Measurements from ENCODE around the gene SRGAP1.
"Not testable (repeated sequence)": the region's sequence is repeated elsewhere in the genome, so short reads cannot be mapped to it uniquely, and the experiment has no call there.

Gene SRGAP1

GRCh38 chr12:63838411-63838810 is 6.1 kb upstream of the SRGAP1 start:
- no peak for DNase-seq (ENCODE audit: low read depth)

- DNase-seq (ENCODE audit: low read depth): no peak
Observed at GRCh38 chr12:63841011-63841410, 3.5 kb upstream of the SRGAP1 start.

- no peak for DNase-seq (ENCODE audit: low read depth)
Observed at GRCh38 chr12:63841571-63841970, 2.9 kb upstream of the SRGAP1 start.

GRCh38 chr12:63842750-63843149 is 1.8 kb upstream of the SRGAP1 start:
- not testable (repeated sequence) for DNase-seq (ENCODE audit: low read depth)

- no peak for DNase-seq (ENCODE audit: low read depth)
Observed at GRCh38 chr12:63843254-63843720, 1.2 kb upstream of the SRGAP1 start.

- DNase-seq (ENCODE audit: low read depth): peak; percentile 72
Observed at GRCh38 chr12:63843721-63844390, 644 bp upstream of the SRGAP1 start.

GRCh38 chr12:63845726-63846125 is 1.2 kb downstream of the SRGAP1 start:
- DNase-seq (ENCODE audit: low read depth): no peak

- no peak for DNase-seq (ENCODE audit: low read depth)
Observed at GRCh38 chr12:63846238-63846967, 1.9 kb downstream of the SRGAP1 start.

- no peak for DNase-seq (ENCODE audit: low read depth)
Observed at GRCh38 chr12:63848450-63848849, 4.0 kb downstream of the SRGAP1 start.

- no peak for DNase-seq (ENCODE audit: low read depth)
Observed at GRCh38 chr12:63849106-63849620, 4.7 kb downstream of the SRGAP1 start.

GRCh38 chr12:63849641-63850040 is 5.1 kb downstream of the SRGAP1 start:
- DNase-seq (ENCODE audit: low read depth): no peak

- no peak for DNase-seq (ENCODE audit: low read depth)
Observed at GRCh38 chr12:63853978-63854377, 9.5 kb downstream of the SRGAP1 start.

- no peak for DNase-seq (ENCODE audit: low read depth)
Observed at GRCh38 chr12:63855299-63855698, 10.8 kb downstream of the SRGAP1 start.

- no peak for DNase-seq (ENCODE audit: low read depth)
Observed at GRCh38 chr12:63857771-63858670, 13.5 kb downstream of the SRGAP1 start.

- not testable (repeated sequence) for DNase-seq (ENCODE audit: low read depth)
Observed at GRCh38 chr12:63859880-63860279, 15.4 kb downstream of the SRGAP1 start.

- DNase-seq (ENCODE audit: low read depth): no peak
Observed at GRCh38 chr12:63862187-63862968, 17.9 kb downstream of the SRGAP1 start.

- DNase-seq (ENCODE audit: low read depth): no peak
Observed at GRCh38 chr12:63862969-63863230, 18.4 kb downstream of the SRGAP1 start.

GRCh38 chr12:63863658-63864453 is 19.4 kb downstream of the SRGAP1 start:
- no peak for DNase-seq (ENCODE audit: low read depth)

GRCh38 chr12:63864454-63864706 is 19.9 kb downstream of the SRGAP1 start:
- no peak for DNase-seq (ENCODE audit: low read depth)

GRCh38 chr12:63865448-63865847 is 20.9 kb downstream of the SRGAP1 start:
- DNase-seq (ENCODE audit: low read depth): no peak

GRCh38 chr12:63867053-63867452 is 22.6 kb downstream of the SRGAP1 start:
- DNase-seq (ENCODE audit: low read depth): no peak

Measured in activated T-cell treated with anti-CD3 and anti-CD28 coated beads for 24 hours (primary cell).